Osteoblast (primary cell): ENCODE measurements around the gene APAF1. TPM values are rescaled to one million over a fixed set of nuclear protein-coding genes. Genes with fewer than 3 reads are reported as not detected.

ENCODE experiments used
- DNase-seq: peaks from one replicate; pipeline ENCODE4 v3.0.0; 2011; ENCODE audit warnings: low spot score, mixed read lengths; ENCODE audit not compliant: insufficient read length; ENCODE audit errors: missing footprints
- H2AFZ ChIP-seq: 2 replicates; pipeline ENCODE4 v1.6.0; 2011; ENCODE audit warnings: mild to moderate bottlenecking, low read length
- H3K27ac ChIP-seq: 2 replicates; pipeline ENCODE4 v1.5.1; 2011; ENCODE audit warnings: mild to moderate bottlenecking, low read depth, low read length, moderate library complexity
- H3K27me3 ChIP-seq: 2 replicates; pipeline ENCODE4 v1.6.0; 2012; ENCODE audit warnings: mild to moderate bottlenecking, control low read depth, inconsistent platforms, low read length, moderate library complexity; ENCODE audit not compliant: insufficient read depth
- H3K36me3 ChIP-seq: 2 replicates; pipeline ENCODE4 v1.5.1; 2011; ENCODE audit warnings: mild to moderate bottlenecking, low read length, control low read depth, moderate library complexity; ENCODE audit not compliant: insufficient read depth
- H3K4me1 ChIP-seq: 2 replicates; pipeline ENCODE4 v1.5.1; 2011; ENCODE audit warnings: mild to moderate bottlenecking, low read length, control low read depth, moderate library complexity; ENCODE audit not compliant: insufficient read depth
- H3K4me2 ChIP-seq: 2 replicates; pipeline ENCODE4 v1.6.0; 2011; ENCODE audit warnings: mild to moderate bottlenecking, low read length; ENCODE audit not compliant: insufficient read depth
- H3K4me3 ChIP-seq: fragments of 200-600 bp; sonication (generic); 3 replicates; pipeline ENCODE4 v1.5.1; 2012; ENCODE audit warnings: mild to moderate bottlenecking, low read length, inconsistent platforms; ENCODE audit not compliant: insufficient read depth
- H3K79me2 ChIP-seq: 2 replicates; pipeline ENCODE4 v1.6.0; 2012; ENCODE audit warnings: mild to moderate bottlenecking, low read length, control low read depth, inconsistent platforms; ENCODE audit not compliant: insufficient read depth
- H3K9me3 ChIP-seq: 2 replicates; pipeline ENCODE4 v1.5.1; 2011; ENCODE audit warnings: low read depth, low read length, control low read depth
- H4K20me1 ChIP-seq: 2 replicates; pipeline ENCODE4 v1.6.0; 2012; ENCODE audit warnings: mild to moderate bottlenecking, low read length, control low read depth; ENCODE audit not compliant: insufficient read depth
- CTCF ChIP-seq: IDR thresholded peaks from 2 replicates; pipeline ENCODE4 v1.5.1; 2011; ENCODE audit warnings: mild to moderate bottlenecking, low read depth, low read length, moderate library complexity; ENCODE audit errors: extremely low read depth
- total RNA-seq: library from RNA; depleted of rRNA; stranded (reverse); fragments of >200 nt; gene quantifications from 2 replicates; pipeline ENCODE4 v1.2.3, GENCODE V29; 2012

The APAF1 gene
- total RNA-seq, 1 donor: 15.2 TPM

GRCh38 chr12:98701166-98701565 is 56.1 kb downstream of the APAF1 start:
- no peak overlapping the region for H3K27ac ChIP-seq
- no peaks in the 10 kb centered on the region for H3K9me3 ChIP-seq
- no peaks in the 10 kb centered on the region for H3K27me3 ChIP-seq
- H3K4me2 ChIP-seq: no peak overlapping the region
- no peak for DNase-seq
- H3K36me3 ChIP-seq: peaks cover 12% of the 10 kb centered on the region
- no peaks in the 10 kb centered on the region for H3K4me1 ChIP-seq
- no peaks in the 10 kb centered on the region for H3K79me2 ChIP-seq
- no peak overlapping the region for H2AFZ ChIP-seq
- no peaks in the 10 kb centered on the region for H4K20me1 ChIP-seq
- no peak for TF ChIP-seq CTCF
- H3K4me3 ChIP-seq: no peak overlapping the region

- no peaks in the 10 kb centered on the region for H3K4me1 ChIP-seq
- TF ChIP-seq CTCF: no peak
- H3K79me2 ChIP-seq: no peaks in the 10 kb centered on the region
- no peaks in the 10 kb centered on the region for H4K20me1 ChIP-seq
- H3K36me3 ChIP-seq: peaks cover 37% of the 10 kb centered on the region
- H3K4me2 ChIP-seq: no peak overlapping the region
- no peaks in the 10 kb centered on the region for H3K9me3 ChIP-seq
- no peak for DNase-seq
- no peak overlapping the region for H2AFZ ChIP-seq
- H3K27ac ChIP-seq: no peak overlapping the region
- no peaks in the 10 kb centered on the region for H3K27me3 ChIP-seq
- H3K4me3 ChIP-seq: no peak overlapping the region
Measured at GRCh38 chr12:98709022-98709421, 63.9 kb downstream of the APAF1 start.

GRCh38 chr12:98714426-98714825 is 69.3 kb downstream of the APAF1 start:
- no peak overlapping the region for H3K4me3 ChIP-seq
- no peaks in the 10 kb centered on the region for H3K27me3 ChIP-seq
- DNase-seq: no peak
- H3K4me1 ChIP-seq: no peaks in the 10 kb centered on the region
- no peaks in the 10 kb centered on the region for H3K79me2 ChIP-seq
- no peaks in the 10 kb centered on the region for H4K20me1 ChIP-seq
- no peak overlapping the region for H3K4me2 ChIP-seq
- no peak for TF ChIP-seq CTCF
- H3K27ac ChIP-seq: no peak overlapping the region
- H2AFZ ChIP-seq: no peak overlapping the region
- peaks cover 22% of the 10 kb centered on the region for H3K36me3 ChIP-seq
- H3K9me3 ChIP-seq: no peaks in the 10 kb centered on the region

- Histone ChIP-seq H3K9me3 (no peaks in the 10 kb centered on the region), H3K79me2 (no peaks in the 10 kb centered on the region), H4K20me1 (no peaks in the 10 kb centered on the region), H3K4me2 (no peak overlapping the region), H3K4me3 (no peak overlapping the region), H3K27ac (no peak overlapping the region), H2AFZ (no peak overlapping the region), H3K27me3 (no peaks in the 10 kb centered on the region), H3K4me1 (peaks cover 3% of the 10 kb centered on the region), H3K36me3 (peaks cover 6% of the 10 kb centered on the region)
- no peak for DNase-seq
- no peak for TF ChIP-seq CTCF
Measured at GRCh38 chr12:98719515-98720504, 74.7 kb downstream of the APAF1 start.
